HepG2 (cell line): ENCODE measurements around the gene QTRT2. TPM values are rescaled to one million over a fixed set of nuclear protein-coding genes. Genes with fewer than 3 reads are reported as not detected.

Source experiments
- ARNTL ChIP-seq: sonication (generic); formaldehyde crosslinking; IDR thresholded peaks from 2 replicates; pipeline ENCODE4 v1.4.0; 2020; ENCODE audit warnings: mild to moderate bottlenecking, missing genetic modification reagents
- DR1 ChIP-seq: sonication (generic); formaldehyde crosslinking; IDR thresholded peaks from 2 replicates; pipeline ENCODE4 v1.8.0; 2021; ENCODE audit warnings: mild to moderate bottlenecking, missing genetic modification reagents, inconsistent platforms
- GABPA ChIP-seq, 2 experiments: IDR thresholded peaks; 2 replicates each; pipeline ENCODE4 v1.6.1; 2011 to 2016; ENCODE audit warnings: low read depth in 2 of 2, low read length in 1 of 2, missing biosample characterization in 1 of 2, missing genetic modification characterization in 1 of 2
- HMGA1 ChIP-seq: sonication (generic); formaldehyde crosslinking; conservative IDR thresholded peaks from 2 replicates; pipeline ENCODE4 v1.4.0; 2020; ENCODE audit warnings: missing genetic modification reagents
- MYC ChIP-seq: sonication (generic); formaldehyde crosslinking; IDR thresholded peaks from 2 replicates; pipeline ENCODE4 v1.9.0; 2021; ENCODE audit warnings: missing genetic modification reagents, borderline replicate concordance
- NFYB ChIP-seq: sonication (generic); formaldehyde crosslinking; IDR thresholded peaks from 2 replicates; pipeline ENCODE4 v1.4.0; 2020; ENCODE audit warnings: missing genetic modification reagents
- SYNCRIP ChIP-seq: fragments of 200-400 bp; formaldehyde crosslinking; IDR thresholded peaks from 2 replicates; pipeline ENCODE4 v1.6.1; 2018; ENCODE audit warnings: mild to moderate bottlenecking, low read depth, low read length; ENCODE audit not compliant: insufficient read depth
- XBP1 ChIP-seq: sonication (generic); formaldehyde crosslinking; IDR thresholded peaks from 2 replicates; pipeline ENCODE4 v1.5.0; 2020; ENCODE audit warnings: missing genetic modification reagents
- ZBTB37 ChIP-seq: sonication (generic); formaldehyde crosslinking; IDR thresholded peaks from 2 replicates; pipeline ENCODE4 v1.4.0; 2020; ENCODE audit warnings: mild to moderate bottlenecking, missing genetic modification reagents
- ZFP62 ChIP-seq: sonication (generic); formaldehyde crosslinking; IDR thresholded peaks from 2 replicates; pipeline ENCODE4 v1.4.0; 2020; ENCODE audit warnings: missing genetic modification reagents
- ZNF230 ChIP-seq: sonication (generic); formaldehyde crosslinking; IDR thresholded peaks from 2 replicates; pipeline ENCODE4 v1.4.0; 2020; ENCODE audit warnings: mild to moderate bottlenecking, missing genetic modification reagents
- ZNF432 ChIP-seq: sonication (generic); formaldehyde crosslinking; IDR thresholded peaks from 2 replicates; pipeline ENCODE4 v1.5.0; 2020; ENCODE audit warnings: missing genetic modification reagents, mild to moderate bottlenecking, borderline replicate concordance
- ZNF446 ChIP-seq: sonication (generic); formaldehyde crosslinking; IDR thresholded peaks from 2 replicates; pipeline ENCODE4 v1.5.0; 2020; ENCODE audit warnings: mild to moderate bottlenecking, missing genetic modification reagents
- ZNF460 ChIP-seq: sonication (generic); formaldehyde crosslinking; IDR thresholded peaks from 2 replicates; pipeline ENCODE4 v1.5.1; 2020; ENCODE audit warnings: missing genetic modification reagents, mild to moderate bottlenecking, borderline replicate concordance
- ZNF660 ChIP-seq: sonication (generic); formaldehyde crosslinking; IDR thresholded peaks from 2 replicates; pipeline ENCODE4 v1.5.1; 2020; ENCODE audit warnings: mild to moderate bottlenecking, low read depth, missing genetic modification reagents, borderline replicate concordance
- polyA plus RNA-seq, 8 experiments: library from polyadenylated mRNA; depleted of rRNA in 3 of 8; stranded (reverse) in 7 of 8; unstranded in 1 of 8; fragments of >200 nt; fragmentation: Illumina TruSeq in 4 of 8; extraction: Trizol in 4 of 8; gene quantifications; 2 replicates each; pipeline versions ENCODE4 v1.2.1 to v1.2.3, GENCODE V29; 2011 to 2016; ENCODE audit warnings: low read depth in 4 of 8, missing spikeins in 1 of 8, mixed read lengths in 1 of 8; ENCODE audit not compliant: insufficient read depth in 1 of 8
- total RNA-seq, 5 experiments: library from RNA; depleted of rRNA; stranded (reverse); fragments of >200 nt; fragmentation: Illumina TruSeq; extraction: Trizol; gene quantifications; 2 replicates each; pipeline ENCODE4 v1.2.3, GENCODE V29; 2016; ENCODE audit warnings: low read depth in 1 of 5
- TF ChIP-seq, protein P1 (sequence below), 2 experiments: sonication (generic) in 1 of 2; formaldehyde crosslinking in 1 of 2; IDR thresholded peaks; 2 replicates each; pipeline versions ENCODE4 v1.6.1 to v1.9.0; 2014 to 2022; ENCODE audit warnings: antibody characterized with exemption in 1 of 2, borderline replicate concordance in 1 of 2, inconsistent platforms in 1 of 2, low read depth in 1 of 2, missing genetic modification reagents in 1 of 2
- TF ChIP-seq, protein P2 (sequence below): sonication (generic); formaldehyde crosslinking; IDR thresholded peaks from 2 replicates; pipeline ENCODE4 v1.8.0; 2022; ENCODE audit warnings: mild to moderate bottlenecking, missing genetic modification reagents, moderate library complexity
- TF ChIP-seq, protein P3 (sequence below): sonication (generic); formaldehyde crosslinking; IDR thresholded peaks from 2 replicates; pipeline ENCODE4 v1.5.0; 2020; ENCODE audit warnings: mild to moderate bottlenecking, missing genetic modification reagents

The QTRT2 gene
- total and polyA plus RNA-seq, 2 of the 13 experiments (the other 11 are each of a cell fraction or from before 2014, with no cell fraction given), result 7.1 to 33.4 TPM

DNA sequence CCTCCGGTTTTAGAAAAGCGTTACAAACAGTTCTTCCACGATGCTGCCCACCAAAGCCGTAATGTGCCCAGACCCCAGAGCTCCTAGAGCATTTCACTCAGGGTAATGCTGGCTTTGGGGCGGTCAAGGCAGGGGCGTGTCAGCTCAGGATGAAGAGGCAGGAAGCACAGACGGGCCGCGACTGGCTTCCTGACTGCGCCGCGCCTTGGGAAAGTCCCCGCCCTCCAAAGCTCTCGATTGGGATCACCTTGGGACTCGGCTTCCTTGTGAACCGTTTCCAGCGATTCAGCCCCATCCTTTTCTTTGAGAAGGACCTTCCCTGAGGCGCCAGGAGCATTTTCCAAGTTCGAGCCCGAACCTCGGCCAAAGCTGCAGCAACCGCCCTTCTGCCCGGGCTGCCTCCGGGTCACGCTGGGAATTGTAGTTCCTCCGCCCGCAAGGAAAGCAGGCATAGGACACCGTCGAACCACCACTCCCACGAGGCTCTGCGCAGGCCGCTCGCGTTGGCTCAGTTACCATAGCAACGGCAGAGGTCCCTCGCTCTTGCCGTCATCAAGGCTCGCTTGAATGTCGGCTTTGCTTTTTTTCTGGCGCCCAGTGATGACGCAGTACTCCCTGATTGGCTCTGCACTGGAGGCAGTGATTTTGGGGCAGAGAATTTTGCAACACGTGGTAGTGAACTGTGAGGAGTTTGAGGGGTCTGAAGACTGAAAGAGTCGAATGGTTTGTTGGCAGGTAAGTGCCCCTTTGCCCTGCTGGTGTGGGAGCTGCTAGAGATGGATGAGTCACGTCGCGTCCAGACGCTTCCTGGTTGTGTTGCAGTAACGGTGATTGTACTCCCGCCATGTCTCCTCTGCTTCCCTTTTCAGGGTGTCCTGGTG lies at the start of gene QTRT2, which contains the start of gene CCDC191 (continued):
- TF ChIP-seq HMGA1, result no peak
- TF ChIP-seq ZNF446 (CRISPR knock-in tag), result no peak
- no peak for TF ChIP-seq ZNF660 (CRISPR knock-in tag)
- TF ChIP-seq, protein P1, sequence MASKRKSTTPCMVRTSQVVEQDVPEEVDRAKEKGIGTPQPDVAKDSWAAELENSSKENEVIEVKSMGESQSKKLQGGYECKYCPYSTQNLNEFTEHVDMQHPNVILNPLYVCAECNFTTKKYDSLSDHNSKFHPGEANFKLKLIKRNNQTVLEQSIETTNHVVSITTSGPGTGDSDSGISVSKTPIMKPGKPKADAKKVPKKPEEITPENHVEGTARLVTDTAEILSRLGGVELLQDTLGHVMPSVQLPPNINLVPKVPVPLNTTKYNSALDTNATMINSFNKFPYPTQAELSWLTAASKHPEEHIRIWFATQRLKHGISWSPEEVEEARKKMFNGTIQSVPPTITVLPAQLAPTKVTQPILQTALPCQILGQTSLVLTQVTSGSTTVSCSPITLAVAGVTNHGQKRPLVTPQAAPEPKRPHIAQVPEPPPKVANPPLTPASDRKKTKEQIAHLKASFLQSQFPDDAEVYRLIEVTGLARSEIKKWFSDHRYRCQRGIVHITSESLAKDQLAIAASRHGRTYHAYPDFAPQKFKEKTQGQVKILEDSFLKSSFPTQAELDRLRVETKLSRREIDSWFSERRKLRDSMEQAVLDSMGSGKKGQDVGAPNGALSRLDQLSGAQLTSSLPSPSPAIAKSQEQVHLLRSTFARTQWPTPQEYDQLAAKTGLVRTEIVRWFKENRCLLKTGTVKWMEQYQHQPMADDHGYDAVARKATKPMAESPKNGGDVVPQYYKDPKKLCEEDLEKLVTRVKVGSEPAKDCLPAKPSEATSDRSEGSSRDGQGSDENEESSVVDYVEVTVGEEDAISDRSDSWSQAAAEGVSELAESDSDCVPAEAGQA (IDR thresholded peaks at IDR 0.05; ENCODE audit: low read depth), result peak; percentile 93
- TF ChIP-seq, protein P1 (CRISPR knock-in tag; IDR thresholded peaks at IDR 0.05; ENCODE audit: borderline replicate concordance), result 0 out of 2 replicates have a peak, but pooled peaks have one; percentile 34
- TF ChIP-seq GABPA (IDR thresholded peaks at IDR 0.05; ENCODE audit: low read depth, low read length), result no peak
- peak; percentile 60 for TF ChIP-seq GABPA (CRISPR knock-in tag; IDR thresholded peaks at IDR 0.05; ENCODE audit: low read depth)
- TF ChIP-seq ZNF432 (CRISPR knock-in tag), result no peak
- no peak for TF ChIP-seq ZBTB37 (CRISPR knock-in tag)
- peak; percentile 82; the same call in 1 of the 2 replicates for TF ChIP-seq XBP1
- TF ChIP-seq ZNF460, result no peak
- TF ChIP-seq ARNTL (CRISPR knock-in tag), result peak; percentile 20; the same call in 1 of the 2 replicates
- TF ChIP-seq MYC, result peak; percentile 94
- peak; percentile 93 for TF ChIP-seq NFYB (CRISPR knock-in tag)
- TF ChIP-seq, protein P2, sequence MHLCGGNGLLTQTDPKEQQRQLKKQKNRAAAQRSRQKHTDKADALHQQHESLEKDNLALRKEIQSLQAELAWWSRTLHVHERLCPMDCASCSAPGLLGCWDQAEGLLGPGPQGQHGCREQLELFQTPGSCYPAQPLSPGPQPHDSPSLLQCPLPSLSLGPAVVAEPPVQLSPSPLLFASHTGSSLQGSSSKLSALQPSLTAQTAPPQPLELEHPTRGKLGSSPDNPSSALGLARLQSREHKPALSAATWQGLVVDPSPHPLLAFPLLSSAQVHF (CRISPR knock-in tag), result no peak
- TF ChIP-seq DR1 (CRISPR knock-in tag), result peak; percentile 59; the same call in 1 of the 2 replicates
- no peak for TF ChIP-seq ZFP62 (CRISPR knock-in tag)
- peak; percentile 12; the same call in 1 of the 2 replicates for TF ChIP-seq ZNF230 (CRISPR knock-in tag)
- TF ChIP-seq, protein P3, sequence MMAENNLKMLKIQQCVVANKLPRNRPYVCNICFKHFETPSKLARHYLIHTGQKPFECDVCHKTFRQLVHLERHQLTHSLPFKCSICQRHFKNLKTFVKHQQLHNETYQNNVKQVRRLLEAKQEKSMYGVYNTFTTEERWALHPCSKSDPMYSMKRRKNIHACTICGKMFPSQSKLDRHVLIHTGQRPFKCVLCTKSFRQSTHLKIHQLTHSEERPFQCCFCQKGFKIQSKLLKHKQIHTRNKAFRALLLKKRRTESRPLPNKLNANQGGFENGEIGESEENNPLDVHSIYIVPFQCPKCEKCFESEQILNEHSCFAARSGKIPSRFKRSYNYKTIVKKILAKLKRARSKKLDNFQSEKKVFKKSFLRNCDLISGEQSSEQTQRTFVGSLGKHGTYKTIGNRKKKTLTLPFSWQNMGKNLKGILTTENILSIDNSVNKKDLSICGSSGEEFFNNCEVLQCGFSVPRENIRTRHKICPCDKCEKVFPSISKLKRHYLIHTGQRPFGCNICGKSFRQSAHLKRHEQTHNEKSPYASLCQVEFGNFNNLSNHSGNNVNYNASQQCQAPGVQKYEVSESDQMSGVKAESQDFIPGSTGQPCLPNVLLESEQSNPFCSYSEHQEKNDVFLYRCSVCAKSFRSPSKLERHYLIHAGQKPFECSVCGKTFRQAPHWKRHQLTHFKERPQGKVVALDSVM (CRISPR knock-in tag), result no peak
- no peak for TF ChIP-seq SYNCRIP
